GM19240 (cell line): ENCODE results near the gene KLF16.
A peak's percentile ranks its signal among the peaks of the same experiment; 100 is the strongest.

Source experiments
- DNase-seq: peaks from one replicate; pipeline ENCODE4 v3.0.0; 2011; ENCODE audit warnings: low spot score; ENCODE audit not compliant: insufficient read length

Gene KLF16

GRCh38 chr19:1823539-1824251 lies 39.7 kb downstream of the KLF16 start:
- DNase-seq: no peak

- DNase-seq: no peak
Measured at GRCh38 chr19:1823020-1823419, 40.4 kb downstream of the KLF16 start.

GRCh38 chr19:1822210-1822609 lies 41.2 kb downstream of the KLF16 start:
- DNase-seq: no peak

- no peak for DNase-seq
Measured at GRCh38 chr19:1819341-1820255, 43.8 kb downstream of the KLF16 start.

GRCh38 chr19:1818549-1819195 lies 44.7 kb downstream of the KLF16 start:
- DNase-seq: no peak

GRCh38 chr19:1817553-1818179 lies 45.7 kb downstream of the KLF16 start:
- no peak for DNase-seq

- no peak for DNase-seq
Measured at GRCh38 chr19:1816530-1817298, 46.7 kb downstream of the KLF16 start.

- DNase-seq: no peak
Measured at GRCh38 chr19:1815605-1816529, 47.5 kb downstream of the KLF16 start.

GRCh38 chr19:1814833-1815604 lies 48.4 kb downstream of the KLF16 start:
- no peak for DNase-seq

- no peak for DNase-seq
Measured at GRCh38 chr19:1814391-1814790, 49.0 kb downstream of the KLF16 start.

- no peak for DNase-seq
Measured at GRCh38 chr19:1813192-1814182, 49.9 kb downstream of the KLF16 start.

GRCh38 chr19:1812426-1813191 lies 50.8 kb downstream of the KLF16 start:
- peak; percentile 96 for DNase-seq

GRCh38 chr19:1811942-1812425 lies 51.4 kb downstream of the KLF16 start, which contains the start of gene ATP8B3:
ATP8B3 (minus strand) TSS chr19:1812276; CDS start chr19:1811736, 540 bp downstream.
- DNase-seq: peak; percentile 99

GRCh38 chr19:1811472-1811894 lies 51.9 kb downstream of the KLF16 start:
- DNase-seq: no peak

GRCh38 chr19:1810439-1811160 lies 52.8 kb downstream of the KLF16 start:
- DNase-seq: no peak

- DNase-seq: no peak
Measured at GRCh38 chr19:1809678-1810077, 53.7 kb downstream of the KLF16 start.
